ENCODE measurements around the gene GIMAP8. TPM values are rescaled to one million over a fixed set of nuclear protein-coding genes. Genes with fewer than 3 reads are reported as not detected.

GIMAP8 gene
- 11.0 TPM for total RNA-seq
- long read RNA-seq, full-length matches to known transcripts: 9 of 17 reads
- long read RNA-seq, partial matches to known transcripts: 4 of 17 reads
- long read RNA-seq, other reads (novel, unspliced or antisense): 4 of 17 reads

DNA sequence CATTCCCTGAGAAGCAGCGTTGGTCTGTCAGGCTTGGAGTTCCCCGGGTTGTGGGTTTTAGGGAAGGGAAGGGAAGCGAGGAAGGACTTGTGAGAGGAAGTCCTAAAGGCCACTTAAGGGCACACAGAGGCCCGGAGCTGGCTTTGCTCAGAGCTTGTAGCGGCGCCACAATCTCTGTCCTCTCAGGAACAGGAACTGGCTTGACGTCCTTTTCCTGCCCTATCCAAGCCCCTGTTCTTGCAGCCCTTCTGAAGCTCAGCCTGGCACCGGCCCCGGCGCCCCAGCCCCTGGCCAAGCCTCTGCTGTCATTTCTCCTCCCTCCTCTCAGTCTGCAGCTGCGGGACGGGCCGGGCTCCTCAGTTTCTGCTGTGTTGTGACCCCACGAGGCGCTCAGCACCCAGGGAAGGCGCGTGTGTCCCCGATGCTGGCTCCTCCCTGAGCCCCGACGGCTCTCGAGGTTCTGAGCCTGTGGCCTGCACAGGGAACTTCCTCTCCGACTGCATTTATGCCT, at the start of gene GIMAP8:
GIMAP8 (plus strand) TSS at position 140 of the 511 bp plus-strand sequence. CDS start 16,069 bp downstream, outside the sequence.
- Histone ChIP-seq H3K27me3 (ENCODE audit: low read depth) (no peaks in the 10 kb centered on the region), H3K9me3 (replicated peaks) (peaks cover 1% of the 10 kb centered on the region), H3K4me3 (peak within 1 kb of the TSS; percentile 70), H3K4me1 (peaks cover 65% of the 10 kb centered on the region), H3K36me3 (peaks cover 2% of the 10 kb centered on the region), H3K27ac (replicated peaks) (peak within 1 kb of the TSS; percentile 92)
- peak; percentile 77 for DNase-seq
- intact Hi-C loops (cut with micrococcal nuclease): loop anchor here (5.0 kb wide), 1 partner anchor 117 kb away; the partner anchor contains the start of gene GIMAP4
- TF ChIP-seq, protein P1, sequence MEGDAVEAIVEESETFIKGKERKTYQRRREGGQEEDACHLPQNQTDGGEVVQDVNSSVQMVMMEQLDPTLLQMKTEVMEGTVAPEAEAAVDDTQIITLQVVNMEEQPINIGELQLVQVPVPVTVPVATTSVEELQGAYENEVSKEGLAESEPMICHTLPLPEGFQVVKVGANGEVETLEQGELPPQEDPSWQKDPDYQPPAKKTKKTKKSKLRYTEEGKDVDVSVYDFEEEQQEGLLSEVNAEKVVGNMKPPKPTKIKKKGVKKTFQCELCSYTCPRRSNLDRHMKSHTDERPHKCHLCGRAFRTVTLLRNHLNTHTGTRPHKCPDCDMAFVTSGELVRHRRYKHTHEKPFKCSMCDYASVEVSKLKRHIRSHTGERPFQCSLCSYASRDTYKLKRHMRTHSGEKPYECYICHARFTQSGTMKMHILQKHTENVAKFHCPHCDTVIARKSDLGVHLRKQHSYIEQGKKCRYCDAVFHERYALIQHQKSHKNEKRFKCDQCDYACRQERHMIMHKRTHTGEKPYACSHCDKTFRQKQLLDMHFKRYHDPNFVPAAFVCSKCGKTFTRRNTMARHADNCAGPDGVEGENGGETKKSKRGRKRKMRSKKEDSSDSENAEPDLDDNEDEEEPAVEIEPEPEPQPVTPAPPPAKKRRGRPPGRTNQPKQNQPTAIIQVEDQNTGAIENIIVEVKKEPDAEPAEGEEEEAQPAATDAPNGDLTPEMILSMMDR (IDR thresholded peaks at IDR 0.05; ENCODE audit: borderline replicate concordance): no peak

DNA sequence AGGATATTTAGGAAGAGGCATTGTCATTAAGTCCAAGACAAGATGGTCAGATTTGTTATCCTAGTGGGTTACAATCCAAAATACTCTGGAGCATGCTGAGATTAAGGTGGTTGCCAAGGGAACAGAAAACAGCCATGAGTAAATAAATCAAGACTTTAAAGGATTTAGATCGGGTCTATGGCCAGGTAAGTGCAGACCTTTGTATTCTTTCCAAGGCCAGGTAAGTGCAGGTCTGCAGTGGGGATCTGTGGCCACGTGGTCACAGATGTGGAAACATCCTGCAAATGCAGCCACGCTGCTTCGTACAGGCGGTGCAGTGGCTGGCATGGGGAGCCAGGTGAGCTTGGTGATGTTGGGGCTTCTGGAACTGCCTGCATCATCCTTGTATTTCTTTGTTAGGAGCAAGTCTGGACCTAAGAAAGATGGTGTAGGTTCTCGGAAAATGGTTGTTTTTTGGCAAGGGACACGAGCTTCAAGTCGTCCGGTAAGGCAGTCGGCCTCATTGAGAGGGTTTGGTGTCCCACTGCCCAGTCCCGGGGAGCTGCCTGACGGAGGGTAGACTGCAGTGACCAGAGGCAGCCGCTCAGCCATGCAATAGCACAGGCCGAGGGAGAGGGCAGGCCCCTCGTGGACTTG, 49.5 kb upstream of the GIMAP8 start:
- no peaks in the 10 kb centered on the region for H3K9me3 ChIP-seq (replicated peaks)
- TF ChIP-seq, protein P1 (IDR thresholded peaks at IDR 0.05; ENCODE audit: borderline replicate concordance): no peak
- H3K27ac ChIP-seq (replicated peaks): no peak overlapping the region
- no peak for DNase-seq
- intact Hi-C loops (cut with micrococcal nuclease): no loop called here
- peaks cover 33% of the 10 kb centered on the region for H3K4me1 ChIP-seq
- H3K4me3 ChIP-seq: no peak overlapping the region
- no peaks in the 10 kb centered on the region for H3K27me3 ChIP-seq (ENCODE audit: low read depth)
- peaks cover 18% of the 10 kb centered on the region for H3K36me3 ChIP-seq

DNA sequence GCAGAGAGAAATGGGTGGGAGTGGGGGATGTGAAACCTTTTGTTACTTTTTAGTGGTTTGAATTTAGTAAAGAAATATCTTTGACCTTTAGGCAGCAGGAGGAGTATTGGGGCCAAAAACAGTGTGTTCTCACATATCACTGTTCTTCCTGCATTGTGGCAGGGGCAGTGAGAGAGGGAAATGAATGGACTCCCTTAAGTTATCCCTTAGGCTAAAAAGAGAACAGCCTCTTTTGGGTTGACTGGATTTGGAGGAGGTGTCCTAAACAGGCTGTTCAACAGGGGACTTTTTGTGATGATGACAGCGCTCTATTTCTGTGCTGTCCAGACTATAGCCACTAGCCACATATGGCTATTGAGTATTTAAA, 49.0 kb upstream of the GIMAP8 start:
- Histone ChIP-seq H3K9me3 (replicated peaks) (no peaks in the 10 kb centered on the region), H3K36me3 (peaks cover 13% of the 10 kb centered on the region), H3K4me1 (peaks cover 38% of the 10 kb centered on the region), H3K4me3 (no peak overlapping the region), H3K27me3 (ENCODE audit: low read depth) (no peaks in the 10 kb centered on the region), H3K27ac (replicated peaks) (no peak overlapping the region)
- intact Hi-C loops (cut with micrococcal nuclease): no loop called here
- TF ChIP-seq, protein P1 (IDR thresholded peaks at IDR 0.05; ENCODE audit: borderline replicate concordance): no peak
- no peak for DNase-seq

DNA sequence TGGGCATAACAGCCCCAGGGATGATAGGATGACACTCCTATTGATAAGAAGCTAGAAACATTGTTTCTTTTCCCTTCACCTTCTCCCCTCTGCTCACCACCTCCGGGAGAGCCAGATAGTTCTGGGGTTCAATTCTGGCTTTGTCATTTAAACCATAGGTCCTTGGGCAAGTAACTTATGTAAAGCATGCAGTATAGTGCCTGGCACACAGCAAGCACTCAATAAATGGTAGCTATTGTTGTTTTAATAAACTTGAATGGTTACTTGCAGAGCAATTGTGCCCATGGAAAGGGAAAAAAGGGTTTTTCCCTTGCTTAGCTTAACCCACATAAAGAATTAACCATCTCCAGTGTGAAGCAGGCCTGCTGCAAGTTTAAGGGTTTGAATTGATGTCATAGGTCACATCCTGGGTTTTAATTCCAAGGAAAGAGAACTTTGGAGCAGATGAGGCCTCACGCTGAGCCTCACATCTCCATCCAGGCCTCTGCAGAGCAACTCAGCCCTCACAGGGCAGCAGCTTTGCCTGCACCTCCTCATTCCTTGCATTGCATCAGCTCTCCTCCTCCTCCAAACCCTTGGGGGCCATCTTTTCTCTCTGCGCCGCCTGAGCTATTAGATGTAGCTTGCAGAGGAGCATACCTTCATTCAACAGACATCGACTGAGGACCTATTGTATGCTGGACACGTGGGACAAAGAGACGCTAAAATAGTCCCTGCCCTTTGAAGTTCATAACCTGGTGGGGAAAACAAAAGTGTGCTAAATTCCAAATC, 48.4 kb upstream of the GIMAP8 start:
- H3K4me3 ChIP-seq: no peak overlapping the region
- H3K27me3 ChIP-seq (ENCODE audit: low read depth): no peaks in the 10 kb centered on the region
- no peak for DNase-seq
- no peaks in the 10 kb centered on the region for H3K9me3 ChIP-seq (replicated peaks)
- H3K36me3 ChIP-seq: peaks cover 8% of the 10 kb centered on the region
- no peak overlapping the region for H3K27ac ChIP-seq (replicated peaks)
- intact Hi-C loops (cut with micrococcal nuclease): no loop called here
- TF ChIP-seq, protein P1 (IDR thresholded peaks at IDR 0.05; ENCODE audit: borderline replicate concordance): no peak
- H3K4me1 ChIP-seq: peaks cover 44% of the 10 kb centered on the region

DNA sequence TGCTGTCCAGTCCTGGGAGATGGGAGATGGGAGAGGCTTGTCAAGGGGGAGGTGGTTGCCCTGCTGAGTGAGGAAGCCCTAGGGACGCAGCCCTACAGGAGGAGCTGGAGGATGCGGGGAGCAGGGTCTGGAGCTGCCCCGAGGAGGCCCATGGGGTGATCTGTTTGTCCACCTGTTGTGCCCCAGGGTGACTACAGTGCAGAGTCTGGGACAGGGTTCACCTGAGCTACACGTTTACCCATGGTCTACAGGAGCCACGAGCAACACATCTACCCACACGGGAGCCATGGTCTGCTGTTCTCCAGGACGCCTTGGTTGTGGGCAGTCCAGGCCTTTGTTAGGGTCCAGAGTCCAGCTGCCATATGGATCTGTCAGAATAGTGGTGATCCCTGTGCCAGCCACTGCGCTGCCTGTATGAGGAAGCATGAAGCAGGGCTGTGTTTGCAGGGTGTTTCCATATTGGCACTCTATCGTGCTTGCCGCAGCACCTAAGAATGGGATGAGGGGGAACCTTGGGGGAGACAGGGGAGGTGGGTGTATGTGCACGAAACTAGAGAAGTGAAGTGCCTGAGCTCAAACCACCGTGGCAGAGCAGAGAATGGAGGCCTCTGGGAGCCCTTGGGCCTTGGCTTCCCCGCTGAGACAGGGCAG, 47.6 kb upstream of the GIMAP8 start:
- TF ChIP-seq, protein P1 (IDR thresholded peaks at IDR 0.05; ENCODE audit: borderline replicate concordance): no peak
- H3K36me3 ChIP-seq: peaks cover 3% of the 10 kb centered on the region
- peaks cover 48% of the 10 kb centered on the region for H3K4me1 ChIP-seq
- H3K27me3 ChIP-seq (ENCODE audit: low read depth): no peaks in the 10 kb centered on the region
- H3K4me3 ChIP-seq: no peak overlapping the region
- no peak overlapping the region for H3K27ac ChIP-seq (replicated peaks)
- no peaks in the 10 kb centered on the region for H3K9me3 ChIP-seq (replicated peaks)
- DNase-seq: no peak
- intact Hi-C loops (cut with micrococcal nuclease): no loop called here
